HG03575 (cell line): ENCODE data around the gene TMEM132D.

Experiments
- ATAC-seq: cut with Tn5 transposase; IDR thresholded peaks from one replicate; pipeline ENCODE4 v1.9.1; 2021; ENCODE audit not compliant: unreplicated experiment, insufficient number of reproducible peaks, low FRiP score; ENCODE audit errors: extremely low read depth

The TMEM132D gene

GRCh38 chr12:129877411-129877810, 26.4 kb downstream of the TMEM132D start:
- ATAC-seq: no peak

- no peak for ATAC-seq
These were observed 30.0 kb downstream of the TMEM132D start for GRCh38 chr12:129873833-129874208.

GRCh38 chr12:129873111-129873832, 30.6 kb downstream of the TMEM132D start:
- ATAC-seq: no peak

- no peak for ATAC-seq
These were observed 31.5 kb downstream of the TMEM132D start for GRCh38 chr12:129871991-129872972.

- ATAC-seq: no peak
These were observed 33.0 kb downstream of the TMEM132D start for GRCh38 chr12:129870796-129871195.

- no peak for ATAC-seq
These were observed 33.7 kb downstream of the TMEM132D start for GRCh38 chr12:129870136-129870535.

- no peak for ATAC-seq
These were observed 35.2 kb downstream of the TMEM132D start for GRCh38 chr12:129868575-129868974.

GRCh38 chr12:129863938-129864337, 39.9 kb downstream of the TMEM132D start:
- no peak for ATAC-seq

- no peak for ATAC-seq
These were observed 41.2 kb downstream of the TMEM132D start for GRCh38 chr12:129862561-129863175.

GRCh38 chr12:129861951-129862350, 41.9 kb downstream of the TMEM132D start:
- ATAC-seq: no peak

- ATAC-seq: no peak
These were observed 49.2 kb downstream of the TMEM132D start for GRCh38 chr12:129854591-129854990.

- no peak for ATAC-seq
These were observed 52.5 kb downstream of the TMEM132D start for GRCh38 chr12:129851296-129851695.

GRCh38 chr12:129848876-129849275, 54.9 kb downstream of the TMEM132D start:
- ATAC-seq: no peak

- ATAC-seq: no peak
These were observed 56.8 kb downstream of the TMEM132D start for GRCh38 chr12:129847063-129847462.

GRCh38 chr12:129844662-129845220, 59.1 kb downstream of the TMEM132D start:
- ATAC-seq: no peak

- no peak for ATAC-seq
These were observed 62.6 kb downstream of the TMEM132D start for GRCh38 chr12:129841251-129841650.

GRCh38 chr12:129840145-129840884, 63.5 kb downstream of the TMEM132D start:
- ATAC-seq: no peak

- ATAC-seq: no peak
These were observed 64.1 kb downstream of the TMEM132D start for GRCh38 chr12:129839679-129840078.

- no peak for ATAC-seq
These were observed 72.5 kb downstream of the TMEM132D start for GRCh38 chr12:129831294-129831693.
